HEK293T (cell line): Measurements from ENCODE around the gene WWOX.

Experiments
- FOXK2 ChIP-seq: fragments of 450-650 bp; IDR thresholded peaks from 2 replicates; pipeline ENCODE4 v1.6.1; 2016; ENCODE audit warnings: mild to moderate bottlenecking
- ZNF384 ChIP-seq: fragments of 450-650 bp; IDR thresholded peaks from 2 replicates; pipeline ENCODE4 v1.6.1; 2016

DNA sequence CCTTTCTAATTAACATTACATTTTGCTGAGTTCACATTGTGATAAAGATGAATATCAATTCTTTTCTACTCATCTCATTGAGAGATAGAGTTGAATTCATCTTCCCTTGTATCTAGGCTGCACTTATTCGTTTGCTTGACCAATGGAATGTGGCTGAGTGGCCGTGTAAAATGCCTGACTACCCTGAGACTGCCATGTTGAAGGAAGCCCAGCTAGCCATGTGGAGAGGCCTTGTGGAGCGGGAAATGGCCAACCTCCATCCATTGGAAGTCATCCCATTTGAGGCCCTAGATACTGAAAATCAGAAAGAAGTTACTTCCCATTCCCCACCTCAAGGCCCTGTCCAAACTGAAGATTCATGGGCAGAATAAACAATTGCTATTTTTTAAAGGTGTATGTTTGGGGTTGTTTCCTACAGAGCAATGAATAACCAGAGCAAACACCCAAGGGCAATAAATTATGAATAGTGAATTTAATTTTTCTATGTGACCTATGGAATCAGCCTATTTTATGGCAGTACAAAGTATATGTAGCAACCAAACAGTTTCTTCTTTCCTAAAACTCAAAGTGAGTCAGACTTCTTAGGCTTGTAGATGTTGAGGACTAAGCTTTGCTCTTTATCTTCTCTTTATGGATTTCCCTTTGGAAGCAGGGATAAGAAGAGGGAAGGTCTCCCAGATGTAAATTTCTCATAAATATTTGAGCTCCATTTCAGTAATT lies 956.0 kb downstream of the WWOX start:
- no peak for TF ChIP-seq FOXK2
- TF ChIP-seq ZNF384: no peak
